ENCODE results near the gene PRKG1.

PRKG1 gene

DNA sequence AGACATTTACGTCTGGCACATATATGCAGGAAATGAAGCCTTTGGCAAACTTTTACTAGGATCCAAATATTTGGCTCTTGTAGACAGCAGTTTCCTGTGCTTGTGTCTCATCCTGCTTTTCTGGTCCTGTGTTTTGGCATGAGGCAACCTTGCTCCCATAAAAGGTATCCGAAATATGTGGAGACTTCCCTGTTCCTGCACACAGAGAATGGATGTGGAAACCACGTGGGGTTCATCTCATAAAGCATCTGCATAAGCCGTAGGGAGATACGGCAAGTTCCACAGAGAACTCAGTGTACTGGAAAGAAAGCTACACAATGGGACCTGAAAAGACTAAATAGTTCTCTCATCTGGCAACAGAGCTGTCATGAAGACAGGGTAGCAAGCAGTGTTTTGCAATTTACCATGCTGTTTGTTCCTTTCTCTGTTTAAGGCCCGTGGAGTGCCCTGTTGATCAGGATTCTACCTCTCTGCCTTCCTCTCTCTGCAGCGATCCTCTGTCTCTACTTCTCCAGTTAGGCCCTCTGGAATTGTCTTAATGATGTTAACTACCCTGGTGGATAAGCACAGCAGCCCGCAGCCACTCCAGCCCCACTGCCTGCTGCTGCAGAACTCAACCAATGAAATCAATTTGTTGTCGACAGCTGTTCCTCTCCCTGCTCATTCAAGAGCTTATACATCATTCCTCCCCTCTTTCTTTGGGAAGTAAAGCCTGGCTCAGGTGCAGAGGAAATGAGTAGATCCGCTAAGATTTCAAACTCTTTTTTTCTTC lies 331.5 kb downstream of the PRKG1 start:
- Histone ChIP-seq H3K36me3 (ENCODE audit: insufficient read depth, low read length) (no peaks in the 10 kb centered on the region), H3K4me2 (ENCODE audit: low read depth, low read length, poor library complexity, severe bottlenecking) (no peak overlapping the region), H4K20me1 (ENCODE audit: insufficient read depth, low read length, poor library complexity, severe bottlenecking) (no peaks in the 10 kb centered on the region), H3K4me1 (ENCODE audit: insufficient read depth, low read length, poor library complexity, severe bottlenecking) (no peaks in the 10 kb centered on the region), H3F3A (ENCODE audit: low read depth) (no peaks in the 10 kb centered on the region), H3K4me3 (ENCODE audit: low read length, poor library complexity, severe bottlenecking) (no peak overlapping the region), H3K9me2 (replicated peaks; ENCODE audit: low read depth, low read length) (no peaks in the 10 kb centered on the region), H3K9ac (ENCODE audit: low read depth, low read length, poor library complexity, severe bottlenecking) (no peak overlapping the region), H2AFZ (ENCODE audit: low read length) (no peak overlapping the region), H3K79me2 (ENCODE audit: insufficient read depth, low read length) (no peaks in the 10 kb centered on the region), H3K27me3 (ENCODE audit: insufficient read depth, low read length, poor library complexity, severe bottlenecking) (no peaks in the 10 kb centered on the region), H3K9me3 (ENCODE audit: insufficient read depth, low read depth, low read length) (no peaks in the 10 kb centered on the region)
- no peak for TF ChIP-seq EZH2phosphoT487 (IDR thresholded peaks at IDR 0.05; ENCODE audit: borderline replicate concordance)
- TF ChIP-seq, protein P1, sequence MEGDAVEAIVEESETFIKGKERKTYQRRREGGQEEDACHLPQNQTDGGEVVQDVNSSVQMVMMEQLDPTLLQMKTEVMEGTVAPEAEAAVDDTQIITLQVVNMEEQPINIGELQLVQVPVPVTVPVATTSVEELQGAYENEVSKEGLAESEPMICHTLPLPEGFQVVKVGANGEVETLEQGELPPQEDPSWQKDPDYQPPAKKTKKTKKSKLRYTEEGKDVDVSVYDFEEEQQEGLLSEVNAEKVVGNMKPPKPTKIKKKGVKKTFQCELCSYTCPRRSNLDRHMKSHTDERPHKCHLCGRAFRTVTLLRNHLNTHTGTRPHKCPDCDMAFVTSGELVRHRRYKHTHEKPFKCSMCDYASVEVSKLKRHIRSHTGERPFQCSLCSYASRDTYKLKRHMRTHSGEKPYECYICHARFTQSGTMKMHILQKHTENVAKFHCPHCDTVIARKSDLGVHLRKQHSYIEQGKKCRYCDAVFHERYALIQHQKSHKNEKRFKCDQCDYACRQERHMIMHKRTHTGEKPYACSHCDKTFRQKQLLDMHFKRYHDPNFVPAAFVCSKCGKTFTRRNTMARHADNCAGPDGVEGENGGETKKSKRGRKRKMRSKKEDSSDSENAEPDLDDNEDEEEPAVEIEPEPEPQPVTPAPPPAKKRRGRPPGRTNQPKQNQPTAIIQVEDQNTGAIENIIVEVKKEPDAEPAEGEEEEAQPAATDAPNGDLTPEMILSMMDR (conservative IDR thresholded peaks at IDR 0.05; ENCODE audit: low read length): no peak

DNA sequence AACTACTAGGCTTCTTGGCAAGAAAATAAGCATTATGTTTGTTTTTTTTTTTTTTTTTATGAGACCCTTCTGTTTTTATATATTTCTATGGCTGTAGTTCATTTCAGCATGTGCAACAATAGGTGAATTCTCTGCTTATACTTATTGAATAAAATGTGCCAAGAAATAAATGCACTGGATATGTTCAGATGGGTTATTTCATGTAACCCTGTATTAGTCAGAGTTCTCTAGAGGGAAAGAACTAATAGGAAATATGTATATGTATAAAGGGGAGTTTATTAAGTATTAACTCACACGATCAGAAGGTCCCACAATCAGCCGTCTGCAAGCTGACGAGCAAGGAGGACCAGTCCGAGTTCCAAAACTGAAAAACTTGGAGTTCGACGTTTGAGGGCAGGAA lies 332.3 kb downstream of the PRKG1 start:
- Histone ChIP-seq H3K9me3 (ENCODE audit: insufficient read depth, low read depth, low read length) (no peaks in the 10 kb centered on the region), H3K4me2 (ENCODE audit: low read depth, low read length, poor library complexity, severe bottlenecking) (no peak overlapping the region), H3K4me3 (ENCODE audit: low read length, poor library complexity, severe bottlenecking) (no peak overlapping the region), H3K79me2 (ENCODE audit: insufficient read depth, low read length) (no peaks in the 10 kb centered on the region), H3K36me3 (ENCODE audit: insufficient read depth, low read length) (no peaks in the 10 kb centered on the region), H2AFZ (ENCODE audit: low read length) (no peak overlapping the region), H3K4me1 (ENCODE audit: insufficient read depth, low read length, poor library complexity, severe bottlenecking) (no peaks in the 10 kb centered on the region), H3K9ac (ENCODE audit: low read depth, low read length, poor library complexity, severe bottlenecking) (no peak overlapping the region), H4K20me1 (ENCODE audit: insufficient read depth, low read length, poor library complexity, severe bottlenecking) (no peaks in the 10 kb centered on the region), H3K27me3 (ENCODE audit: insufficient read depth, low read length, poor library complexity, severe bottlenecking) (no peaks in the 10 kb centered on the region), H3F3A (ENCODE audit: low read depth) (no peaks in the 10 kb centered on the region), H3K9me2 (replicated peaks; ENCODE audit: low read depth, low read length) (no peaks in the 10 kb centered on the region)
- TF ChIP-seq EZH2phosphoT487 (IDR thresholded peaks at IDR 0.05; ENCODE audit: borderline replicate concordance): no peak
- TF ChIP-seq, protein P1 (conservative IDR thresholded peaks at IDR 0.05; ENCODE audit: low read length): no peak

DNA sequence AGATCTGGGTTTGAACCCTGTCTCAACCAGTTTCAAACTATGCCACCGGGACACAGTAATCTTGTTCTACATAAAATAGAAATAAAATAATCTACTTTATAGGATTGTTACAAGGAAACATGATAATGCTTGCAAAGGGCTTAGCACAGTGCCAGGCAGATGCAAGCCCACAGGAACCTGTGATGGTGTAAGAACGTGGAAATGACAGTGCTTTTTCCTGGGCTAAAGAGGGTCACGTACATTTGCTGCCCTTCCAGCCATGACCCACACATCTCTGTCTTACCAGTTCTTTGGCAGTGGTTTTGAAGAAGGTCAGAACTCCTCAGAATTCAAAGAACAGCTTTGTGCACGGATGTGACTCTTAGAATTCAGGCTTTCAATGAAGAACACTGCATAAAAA lies 342.2 kb downstream of the PRKG1 start:
- Histone ChIP-seq H3K9me3 (ENCODE audit: insufficient read depth, low read depth, low read length) (no peaks in the 10 kb centered on the region), H3K4me2 (ENCODE audit: low read depth, low read length, poor library complexity, severe bottlenecking) (no peak overlapping the region), H3K4me1 (ENCODE audit: insufficient read depth, low read length, poor library complexity, severe bottlenecking) (no peaks in the 10 kb centered on the region), H3K36me3 (ENCODE audit: insufficient read depth, low read length) (no peaks in the 10 kb centered on the region), H3F3A (ENCODE audit: low read depth) (no peaks in the 10 kb centered on the region), H4K20me1 (ENCODE audit: insufficient read depth, low read length, poor library complexity, severe bottlenecking) (no peaks in the 10 kb centered on the region), H3K27me3 (ENCODE audit: insufficient read depth, low read length, poor library complexity, severe bottlenecking) (no peaks in the 10 kb centered on the region), H3K9ac (ENCODE audit: low read depth, low read length, poor library complexity, severe bottlenecking) (no peak overlapping the region), H3K79me2 (ENCODE audit: insufficient read depth, low read length) (no peaks in the 10 kb centered on the region), H3K9me2 (replicated peaks; ENCODE audit: low read depth, low read length) (no peaks in the 10 kb centered on the region), H3K4me3 (ENCODE audit: low read length, poor library complexity, severe bottlenecking) (no peak overlapping the region), H2AFZ (ENCODE audit: low read length) (no peak overlapping the region)
- TF ChIP-seq, protein P1 (conservative IDR thresholded peaks at IDR 0.05; ENCODE audit: low read length): no peak
- no peak for TF ChIP-seq EZH2phosphoT487 (IDR thresholded peaks at IDR 0.05; ENCODE audit: borderline replicate concordance)

Data from Loucy (cell line).